ENCODE measurements around the gene COL9A3. TPM values are rescaled to one million over a fixed set of nuclear protein-coding genes. Genes with fewer than 3 reads are reported as not detected.

Gene COL9A3
- polyA plus RNA-seq, 1 donor from 2014 or later, result 3.1 TPM

DNA sequence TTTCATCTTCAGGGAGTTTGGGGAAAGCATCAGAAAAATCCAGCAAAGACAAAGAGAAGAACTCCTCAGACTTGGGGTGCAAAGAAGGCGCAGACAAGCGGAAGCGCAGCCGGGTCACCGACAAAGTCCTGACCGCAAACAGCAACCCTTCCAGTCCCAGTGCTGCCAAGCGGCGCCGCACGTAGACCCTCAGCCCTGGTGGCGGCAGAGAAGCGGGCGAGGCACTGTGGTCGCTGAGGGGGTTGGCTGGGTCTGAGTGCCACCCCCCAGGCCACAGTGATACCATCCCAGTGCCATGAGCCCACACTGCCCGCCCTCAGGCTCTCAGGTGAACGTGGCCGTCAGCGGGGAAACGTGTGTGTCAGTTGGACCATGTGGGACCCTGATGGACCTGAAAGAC, 17.4 kb upstream of the COL9A3 start:
- H3K9me2 ChIP-seq (ENCODE audit: insufficient read depth, low read length), result no peaks in the 10 kb centered on the region
- H3K27me3 ChIP-seq (ENCODE audit: insufficient read depth, low read depth, low read length), result no peaks in the 10 kb centered on the region
- H2AFZ ChIP-seq (ENCODE audit: low read depth, low read length), result no peak overlapping the region
- TF ChIP-seq EZH2 (IDR thresholded peaks at IDR 0.05; ENCODE audit: borderline replicate concordance, insufficient read depth, low read length, poor library complexity, severe bottlenecking) (no peak), SMC3 (conservative IDR thresholded peaks at IDR 0.05; ENCODE audit: poor library complexity) (no peak), MXI1 (conservative IDR thresholded peaks at IDR 0.05; ENCODE audit: poor library complexity, severe bottlenecking) (no peak), POLR2AphosphoS5 (IDR thresholded peaks at IDR 0.05) (no peak), RAD21 (conservative IDR thresholded peaks at IDR 0.05) (no peak), TAF1 (IDR thresholded peaks at IDR 0.05; ENCODE audit: low read depth) (no peak)
- TF ChIP-seq, protein P1, sequence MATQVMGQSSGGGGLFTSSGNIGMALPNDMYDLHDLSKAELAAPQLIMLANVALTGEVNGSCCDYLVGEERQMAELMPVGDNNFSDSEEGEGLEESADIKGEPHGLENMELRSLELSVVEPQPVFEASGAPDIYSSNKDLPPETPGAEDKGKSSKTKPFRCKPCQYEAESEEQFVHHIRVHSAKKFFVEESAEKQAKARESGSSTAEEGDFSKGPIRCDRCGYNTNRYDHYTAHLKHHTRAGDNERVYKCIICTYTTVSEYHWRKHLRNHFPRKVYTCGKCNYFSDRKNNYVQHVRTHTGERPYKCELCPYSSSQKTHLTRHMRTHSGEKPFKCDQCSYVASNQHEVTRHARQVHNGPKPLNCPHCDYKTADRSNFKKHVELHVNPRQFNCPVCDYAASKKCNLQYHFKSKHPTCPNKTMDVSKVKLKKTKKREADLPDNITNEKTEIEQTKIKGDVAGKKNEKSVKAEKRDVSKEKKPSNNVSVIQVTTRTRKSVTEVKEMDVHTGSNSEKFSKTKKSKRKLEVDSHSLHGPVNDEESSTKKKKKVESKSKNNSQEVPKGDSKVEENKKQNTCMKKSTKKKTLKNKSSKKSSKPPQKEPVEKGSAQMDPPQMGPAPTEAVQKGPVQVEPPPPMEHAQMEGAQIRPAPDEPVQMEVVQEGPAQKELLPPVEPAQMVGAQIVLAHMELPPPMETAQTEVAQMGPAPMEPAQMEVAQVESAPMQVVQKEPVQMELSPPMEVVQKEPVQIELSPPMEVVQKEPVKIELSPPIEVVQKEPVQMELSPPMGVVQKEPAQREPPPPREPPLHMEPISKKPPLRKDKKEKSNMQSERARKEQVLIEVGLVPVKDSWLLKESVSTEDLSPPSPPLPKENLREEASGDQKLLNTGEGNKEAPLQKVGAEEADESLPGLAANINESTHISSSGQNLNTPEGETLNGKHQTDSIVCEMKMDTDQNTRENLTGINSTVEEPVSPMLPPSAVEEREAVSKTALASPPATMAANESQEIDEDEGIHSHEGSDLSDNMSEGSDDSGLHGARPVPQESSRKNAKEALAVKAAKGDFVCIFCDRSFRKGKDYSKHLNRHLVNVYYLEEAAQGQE (IDR thresholded peaks at IDR 0.05; ENCODE audit: borderline replicate concordance), result no peak
- TF ChIP-seq, protein P2, sequence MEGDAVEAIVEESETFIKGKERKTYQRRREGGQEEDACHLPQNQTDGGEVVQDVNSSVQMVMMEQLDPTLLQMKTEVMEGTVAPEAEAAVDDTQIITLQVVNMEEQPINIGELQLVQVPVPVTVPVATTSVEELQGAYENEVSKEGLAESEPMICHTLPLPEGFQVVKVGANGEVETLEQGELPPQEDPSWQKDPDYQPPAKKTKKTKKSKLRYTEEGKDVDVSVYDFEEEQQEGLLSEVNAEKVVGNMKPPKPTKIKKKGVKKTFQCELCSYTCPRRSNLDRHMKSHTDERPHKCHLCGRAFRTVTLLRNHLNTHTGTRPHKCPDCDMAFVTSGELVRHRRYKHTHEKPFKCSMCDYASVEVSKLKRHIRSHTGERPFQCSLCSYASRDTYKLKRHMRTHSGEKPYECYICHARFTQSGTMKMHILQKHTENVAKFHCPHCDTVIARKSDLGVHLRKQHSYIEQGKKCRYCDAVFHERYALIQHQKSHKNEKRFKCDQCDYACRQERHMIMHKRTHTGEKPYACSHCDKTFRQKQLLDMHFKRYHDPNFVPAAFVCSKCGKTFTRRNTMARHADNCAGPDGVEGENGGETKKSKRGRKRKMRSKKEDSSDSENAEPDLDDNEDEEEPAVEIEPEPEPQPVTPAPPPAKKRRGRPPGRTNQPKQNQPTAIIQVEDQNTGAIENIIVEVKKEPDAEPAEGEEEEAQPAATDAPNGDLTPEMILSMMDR (IDR thresholded peaks at IDR 0.05; ENCODE audit: poor library complexity, severe bottlenecking), result no peak
- H3F3A ChIP-seq (ENCODE audit: insufficient read depth, low read length, poor library complexity, severe bottlenecking), result no peaks in the 10 kb centered on the region
- no peak overlapping the region for H3K4me3 ChIP-seq (ENCODE audit: low read length)
- no peak overlapping the region for H3K9ac ChIP-seq (ENCODE audit: low read length)
- no peaks in the 10 kb centered on the region for H3K36me3 ChIP-seq (ENCODE audit: insufficient read depth, low read length)
- H3K4me2 ChIP-seq (ENCODE audit: low read length), result no peak overlapping the region
- no peaks in the 10 kb centered on the region for H4K20me1 ChIP-seq (ENCODE audit: insufficient read depth)
- peaks cover 3% of the 10 kb centered on the region for H3K79me2 ChIP-seq (replicated peaks; ENCODE audit: insufficient read depth, low read length)
- H3K27ac ChIP-seq (ENCODE audit: low read length), result no peak overlapping the region
- H3K9me3 ChIP-seq (ENCODE audit: low read length), result no peaks in the 10 kb centered on the region

DNA sequence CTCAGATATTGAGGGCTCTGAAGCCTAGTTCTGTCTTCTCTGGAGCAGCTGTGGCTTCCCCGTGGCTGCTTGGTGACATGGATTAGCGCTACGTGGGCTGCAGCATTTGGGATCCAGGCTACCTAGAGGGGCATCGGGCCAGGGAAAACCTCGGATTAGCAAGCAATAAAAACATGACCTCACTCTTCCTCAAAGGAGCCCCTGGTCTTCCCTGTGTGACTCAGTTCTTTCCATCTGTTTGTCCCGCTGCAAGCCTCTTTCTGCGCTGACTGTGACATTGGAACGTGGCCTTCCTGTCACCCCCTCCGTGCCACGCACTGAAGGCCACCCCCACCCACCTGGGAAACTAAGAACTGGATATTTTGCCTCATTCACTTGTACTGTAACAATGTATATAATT, 17.0 kb upstream of the COL9A3 start:
- Histone ChIP-seq H4K20me1 (ENCODE audit: insufficient read depth) (no peaks in the 10 kb centered on the region), H3K27me3 (ENCODE audit: insufficient read depth, low read depth, low read length) (no peaks in the 10 kb centered on the region), H3K4me3 (ENCODE audit: low read length) (no peak overlapping the region), H3K9me3 (ENCODE audit: low read length) (no peaks in the 10 kb centered on the region), H3F3A (ENCODE audit: insufficient read depth, low read length, poor library complexity, severe bottlenecking) (no peaks in the 10 kb centered on the region), H3K9me2 (ENCODE audit: insufficient read depth, low read length) (no peaks in the 10 kb centered on the region), H3K9ac (ENCODE audit: low read length) (no peak overlapping the region), H3K79me2 (replicated peaks; ENCODE audit: insufficient read depth, low read length) (peaks cover 3% of the 10 kb centered on the region), H2AFZ (ENCODE audit: low read depth, low read length) (no peak overlapping the region), H3K27ac (ENCODE audit: low read length) (no peak overlapping the region), H3K4me2 (ENCODE audit: low read length) (no peak overlapping the region), H3K36me3 (ENCODE audit: insufficient read depth, low read length) (no peaks in the 10 kb centered on the region)
- no peak for TF ChIP-seq MXI1 (conservative IDR thresholded peaks at IDR 0.05; ENCODE audit: poor library complexity, severe bottlenecking)
- TF ChIP-seq, protein P1 (IDR thresholded peaks at IDR 0.05; ENCODE audit: borderline replicate concordance), result no peak
- TF ChIP-seq, protein P2 (IDR thresholded peaks at IDR 0.05; ENCODE audit: poor library complexity, severe bottlenecking), result no peak
- no peak for TF ChIP-seq RAD21 (conservative IDR thresholded peaks at IDR 0.05)
- TF ChIP-seq TAF1 (IDR thresholded peaks at IDR 0.05; ENCODE audit: low read depth), result no peak
- no peak for TF ChIP-seq EP300 (conservative IDR thresholded peaks at IDR 0.05; ENCODE audit: poor library complexity, severe bottlenecking)
- TF ChIP-seq EZH2 (IDR thresholded peaks at IDR 0.05; ENCODE audit: borderline replicate concordance, insufficient read depth, low read length, poor library complexity, severe bottlenecking), result no peak
- TF ChIP-seq POLR2AphosphoS5 (IDR thresholded peaks at IDR 0.05), result no peak
- no peak for TF ChIP-seq SMC3 (conservative IDR thresholded peaks at IDR 0.05; ENCODE audit: poor library complexity)

All from neural cell (in vitro differentiated cells).